Measurements from ENCODE around the gene SRSF10.

DNA sequence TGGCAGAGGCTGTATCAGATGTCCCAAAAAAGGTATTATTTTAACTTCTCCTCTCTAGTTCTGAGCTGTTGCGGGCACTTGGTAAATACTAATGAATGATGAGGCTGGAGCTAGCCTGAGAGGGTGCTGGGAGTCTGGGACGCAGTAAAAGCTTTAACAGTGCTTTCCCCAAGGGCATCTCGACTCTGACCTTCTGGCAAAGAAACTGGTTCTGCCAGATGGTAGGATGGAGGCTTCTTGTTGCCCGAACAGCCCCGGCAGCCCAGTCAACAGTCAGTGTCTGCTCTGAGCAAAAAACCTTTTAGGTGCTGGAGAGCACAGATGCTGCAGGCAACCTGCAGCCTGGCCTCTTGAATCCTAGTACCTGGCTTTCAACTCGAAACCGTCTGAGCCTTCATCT lies 23.0 kb downstream of the SRSF10 start:
- TF ChIP-seq, protein P1, sequence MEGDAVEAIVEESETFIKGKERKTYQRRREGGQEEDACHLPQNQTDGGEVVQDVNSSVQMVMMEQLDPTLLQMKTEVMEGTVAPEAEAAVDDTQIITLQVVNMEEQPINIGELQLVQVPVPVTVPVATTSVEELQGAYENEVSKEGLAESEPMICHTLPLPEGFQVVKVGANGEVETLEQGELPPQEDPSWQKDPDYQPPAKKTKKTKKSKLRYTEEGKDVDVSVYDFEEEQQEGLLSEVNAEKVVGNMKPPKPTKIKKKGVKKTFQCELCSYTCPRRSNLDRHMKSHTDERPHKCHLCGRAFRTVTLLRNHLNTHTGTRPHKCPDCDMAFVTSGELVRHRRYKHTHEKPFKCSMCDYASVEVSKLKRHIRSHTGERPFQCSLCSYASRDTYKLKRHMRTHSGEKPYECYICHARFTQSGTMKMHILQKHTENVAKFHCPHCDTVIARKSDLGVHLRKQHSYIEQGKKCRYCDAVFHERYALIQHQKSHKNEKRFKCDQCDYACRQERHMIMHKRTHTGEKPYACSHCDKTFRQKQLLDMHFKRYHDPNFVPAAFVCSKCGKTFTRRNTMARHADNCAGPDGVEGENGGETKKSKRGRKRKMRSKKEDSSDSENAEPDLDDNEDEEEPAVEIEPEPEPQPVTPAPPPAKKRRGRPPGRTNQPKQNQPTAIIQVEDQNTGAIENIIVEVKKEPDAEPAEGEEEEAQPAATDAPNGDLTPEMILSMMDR (IDR thresholded peaks at IDR 0.05): no peak
- no peak for TF ChIP-seq POLR2A (IDR thresholded peaks at IDR 0.05)
